Colonic mucosa (tissue), 4 donors: ENCODE measurements around the gene F10. TPM values are rescaled to one million over a fixed set of nuclear protein-coding genes. Genes with fewer than 3 reads are reported as not detected.

Experiments used
- DNase-seq: peaks from one replicate; pipeline ENCODE4 v3.0.0-alpha.2; 2020
- H3K27ac ChIP-seq: fragments of 200-600 bp; one replicate; pipeline ENCODE4 v1.8.0; 2021
- H3K27me3 ChIP-seq: fragments of 200-600 bp; one replicate; pipeline ENCODE4 v1.8.0; 2021
- H3K36me3 ChIP-seq: fragments of 200-600 bp; one replicate; pipeline ENCODE4 v1.8.0; 2021
- H3K4me1 ChIP-seq: fragments of 200-600 bp; one replicate; pipeline ENCODE4 v1.8.0; 2021; ENCODE audit warnings: mild to moderate bottlenecking
- H3K4me3 ChIP-seq: fragments of 200-600 bp; one replicate; pipeline ENCODE4 v1.8.0; 2021
- H3K9ac ChIP-seq, 2 donors: one replicate each; pipeline ENCODE4 v1.7.0; 2013; ENCODE audit warnings: control low read depth in 2 of 2, low read depth in 2 of 2, low read length in 2 of 2
- H3K9me3 ChIP-seq: fragments of 200-600 bp; one replicate; pipeline ENCODE4 v1.8.0; 2021
- CTCF ChIP-seq: fragments of 200-600 bp; IDR thresholded peaks from one replicate; pipeline ENCODE4 v1.8.0; 2022; ENCODE audit warnings: antibody characterized with exemption, mild to moderate bottlenecking
- intact Hi-C: fragments of 100-400 bp; cut with DNase I; formaldehyde crosslinking; loops from one replicate; pipeline ENCODE4 v1.14.1; 2022
- total RNA-seq, 2 donors: library from RNA; stranded (reverse); fragmentation: NEBNext Ultra II Directional in 1 of 2; extraction: Animal tissue kit (Norgen Biotek cat#: 25700) in 1 of 2; gene quantifications; one replicate each; pipeline ENCODE4 v1.2.1, GENCODE V29; 2021
- donor health status: healthy.
- donor health status: DM: no; HTN: no; CAD: no.
- donor health status: DM: no; HTN: no; CAD: no.

The F10 gene
- total RNA-seq, 2 donors from 2014 or later, result 1.5 to 4.1 TPM

DNA sequence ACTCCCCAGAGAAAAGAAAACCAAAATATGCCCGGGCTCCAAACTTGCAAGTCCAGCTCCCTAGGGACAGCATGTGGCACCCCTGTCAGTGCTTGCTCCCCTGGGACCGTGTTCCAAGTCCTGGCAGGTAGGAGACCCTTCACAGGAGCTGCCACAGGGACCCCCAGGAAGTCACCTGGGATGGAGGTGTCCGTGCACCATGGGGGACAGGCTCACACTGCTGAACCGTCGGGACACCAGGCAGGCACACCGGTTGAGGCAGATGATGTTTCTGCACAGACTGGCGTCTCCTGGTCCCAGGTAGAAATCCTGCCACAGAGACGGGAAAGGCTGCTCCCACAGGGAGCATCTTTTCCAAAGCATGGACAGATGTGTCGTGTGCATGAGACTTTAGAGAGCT, 24.2 kb downstream of the F10 start:
- H3K27ac ChIP-seq, result no peak overlapping the region
- H3K4me1 ChIP-seq, result no peaks in the 10 kb centered on the region
- H3K36me3 ChIP-seq, result no peaks in the 10 kb centered on the region
- no peaks in the 10 kb centered on the region for H3K27me3 ChIP-seq
- intact Hi-C loops, result no loop called here
- no peaks in the 10 kb centered on the region for H3K9me3 ChIP-seq
- no peak for TF ChIP-seq CTCF
- no peak for DNase-seq
- no peak overlapping the region for H3K9ac ChIP-seq
- H3K4me3 ChIP-seq, result no peak overlapping the region

- Histone ChIP-seq H3K27ac (no peak overlapping the region), H3K4me1 (no peaks in the 10 kb centered on the region)
- intact Hi-C loops, result no loop called here
These were observed 24.6 kb downstream of the F10 start for GRCh38 chr13:113147206-113147605.

GRCh38 chr13:113148407-113148806, 25.8 kb downstream of the F10 start:
- Histone ChIP-seq H3K36me3 (no peaks in the 10 kb centered on the region), H3K9ac (no peak overlapping the region), H3K9me3 (no peaks in the 10 kb centered on the region), H3K4me1 (peaks cover 3% of the 10 kb centered on the region), H3K4me3 (no peak overlapping the region), H3K27ac (no peak overlapping the region), H3K27me3 (no peaks in the 10 kb centered on the region)
- intact Hi-C loops, result no loop called here
- no peak for DNase-seq
- no peak for TF ChIP-seq CTCF

More at GRCh38 chr13:113147206-113147605, 24.6 kb downstream of the F10 start:
- H3K27me3 ChIP-seq, result no peaks in the 10 kb centered on the region
- no peak for DNase-seq
- H3K36me3 ChIP-seq, result no peaks in the 10 kb centered on the region
- no peak overlapping the region for H3K4me3 ChIP-seq
- TF ChIP-seq CTCF, result no peak
- no peaks in the 10 kb centered on the region for H3K9me3 ChIP-seq
- H3K9ac ChIP-seq, result no peak overlapping the region

GRCh38 chr13:113148940-113149503, 26.4 kb downstream of the F10 start:
- Histone ChIP-seq H3K9ac (no peak overlapping the region), H3K27me3 (no peaks in the 10 kb centered on the region), H3K27ac (no peak overlapping the region), H3K9me3 (no peaks in the 10 kb centered on the region), H3K4me3 (no peak overlapping the region), H3K36me3 (no peaks in the 10 kb centered on the region), H3K4me1 (peaks cover 5% of the 10 kb centered on the region)
- no peak for DNase-seq
- intact Hi-C loops, result no loop called here
- TF ChIP-seq CTCF, result no peak

DNA sequence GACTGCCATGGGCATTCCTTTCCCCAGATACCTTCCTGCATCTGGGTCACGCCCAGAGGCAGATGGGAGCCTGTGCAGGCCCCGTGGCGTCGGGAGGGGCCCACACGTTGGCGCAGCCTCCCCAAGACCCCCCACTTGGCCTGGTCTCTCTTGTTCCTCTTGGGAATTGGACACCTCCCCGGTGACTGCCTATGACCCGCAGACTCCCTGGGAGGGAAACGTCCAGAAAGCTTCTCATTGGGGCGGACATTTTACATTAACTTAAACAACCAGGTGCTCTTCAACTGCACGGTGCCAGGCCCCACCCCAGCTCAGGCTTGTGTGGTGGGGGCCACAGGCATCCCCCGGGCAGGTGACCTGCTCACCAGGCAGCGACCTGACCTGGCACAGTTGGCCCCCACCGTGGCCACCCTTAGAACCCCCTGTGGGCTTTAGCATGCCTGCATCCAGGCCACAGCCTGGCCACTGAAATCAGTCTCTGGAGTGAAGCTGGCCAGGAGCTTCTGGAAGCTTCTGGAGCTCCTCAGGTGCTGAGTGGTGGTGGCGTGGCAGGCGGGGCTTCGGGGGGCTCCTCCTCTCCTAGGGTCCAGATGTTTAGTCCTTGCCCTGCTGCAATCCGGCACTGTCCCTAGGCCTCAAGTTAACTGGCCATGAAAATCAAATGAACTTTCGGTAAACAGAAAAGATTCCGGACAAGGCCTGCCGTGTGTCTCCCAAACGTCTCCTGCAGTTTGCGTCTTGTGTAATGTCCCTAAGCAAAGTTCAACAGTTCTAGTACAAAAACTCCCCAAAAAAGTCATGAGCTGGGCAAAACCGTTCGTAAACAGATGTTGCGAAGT, 27.3 kb downstream of the F10 start:
- Histone ChIP-seq H3K9me3 (no peaks in the 10 kb centered on the region), H3K4me1 (peaks cover 5% of the 10 kb centered on the region), H3K36me3 (no peaks in the 10 kb centered on the region), H3K9ac (no peak overlapping the region), H3K27me3 (no peaks in the 10 kb centered on the region), H3K27ac (no peak overlapping the region), H3K4me3 (no peak overlapping the region)
- DNase-seq, result no peak
- no peak for TF ChIP-seq CTCF
- intact Hi-C loops, result no loop called here
